ENCODE results near the gene RANBP10.
"Not testable (repeated sequence)": the region's sequence is repeated elsewhere in the genome, so short reads cannot be mapped to it uniquely, and the experiment has no call there.

RANBP10 gene

GRCh38 chr16:67806428-67807147 is at the start of gene RANBP10, which contains the start of gene TSNAXIP1:
RANBP10 (minus strand) TSS chr16:67806560; CDS start chr16:67806536, 24 bp downstream.
TSNAXIP1 (plus strand) TSS chr16:67806889; CDS start chr16:67807150, 261 bp downstream.
- peak; percentile 93 for DNase-seq (ENCODE audit: low read depth)

GRCh38 chr16:67855789-67856188 is 49.4 kb upstream of the RANBP10 start:
- no peak for DNase-seq (ENCODE audit: low read depth)

GRCh38 chr16:67853670-67854069 is 47.3 kb upstream of the RANBP10 start:
- DNase-seq (ENCODE audit: low read depth): no peak

- no peak for DNase-seq (ENCODE audit: low read depth)
Observed at GRCh38 chr16:67848118-67848517, 41.8 kb upstream of the RANBP10 start.

- DNase-seq (ENCODE audit: low read depth): no peak
Observed at GRCh38 chr16:67847064-67847861, 40.9 kb upstream of the RANBP10 start, which contains the start of gene CENPT. CENPT (minus strand) TSS chr16:67847693; CDS start chr16:67833859, 13,834 bp downstream.

- DNase-seq (ENCODE audit: low read depth): peak; percentile 91
Observed at GRCh38 chr16:67846320-67847063, 40.1 kb upstream of the RANBP10 start, which contains the start of gene NUTF2. NUTF2 (plus strand) TSS chr16:67846933; CDS start chr16:67865131, 18,198 bp downstream.

GRCh38 chr16:67846063-67846319 is 39.6 kb upstream of the RANBP10 start:
- no peak for DNase-seq (ENCODE audit: low read depth)

GRCh38 chr16:67845291-67846062 is 39.1 kb upstream of the RANBP10 start:
- no peak for DNase-seq (ENCODE audit: low read depth)

GRCh38 chr16:67844497-67844896 is 38.1 kb upstream of the RANBP10 start:
- DNase-seq (ENCODE audit: low read depth): no peak

GRCh38 chr16:67843343-67843765 is 37.0 kb upstream of the RANBP10 start:
- no peak for DNase-seq (ENCODE audit: low read depth)

GRCh38 chr16:67842509-67843342 is 36.4 kb upstream of the RANBP10 start:
- peak; percentile 33 for DNase-seq (ENCODE audit: low read depth)

GRCh38 chr16:67841816-67842508 is 35.6 kb upstream of the RANBP10 start, which contains the start of gene THAP11:
THAP11 (plus strand) TSS chr16:67842320; CDS start chr16:67842555, 235 bp downstream.
- peak; percentile 89 for DNase-seq (ENCODE audit: low read depth)

GRCh38 chr16:67841198-67841815 is 34.9 kb upstream of the RANBP10 start:
- no peak for DNase-seq (ENCODE audit: low read depth)

GRCh38 chr16:67837811-67838210 is 31.5 kb upstream of the RANBP10 start:
- DNase-seq (ENCODE audit: low read depth): no peak

- not testable (repeated sequence) for DNase-seq (ENCODE audit: low read depth)
Observed at GRCh38 chr16:67837190-67837589, 30.8 kb upstream of the RANBP10 start.

GRCh38 chr16:67834242-67834614 is 27.9 kb upstream of the RANBP10 start:
- DNase-seq (ENCODE audit: low read depth): no peak

GRCh38 chr16:67833415-67834241 is 27.3 kb upstream of the RANBP10 start:
- DNase-seq (ENCODE audit: low read depth): peak; percentile 88

GRCh38 chr16:67833030-67833414 is 26.7 kb upstream of the RANBP10 start:
- no peak for DNase-seq (ENCODE audit: low read depth)

GRCh38 chr16:67828651-67829050 is 22.3 kb upstream of the RANBP10 start:
- no peak for DNase-seq (ENCODE audit: low read depth)
